ENCODE data around the gene RCAN1.

Gene RCAN1

GRCh38 chr21:34517039-34517438 is 97.9 kb downstream of the RCAN1 start:
- Histone ChIP-seq H2AFZ (ENCODE audit: low read length, unreplicated experiment) (no peak overlapping the region), H3K4me1 (ENCODE audit: control insufficient read depth, insufficient read depth, low read length, unreplicated experiment) (peaks cover 13% of the 10 kb centered on the region), H3K27ac (ENCODE audit: low read depth, low read length) (no peak overlapping the region), H3K79me2 (ENCODE audit: control insufficient read depth, insufficient read depth, low read length, unreplicated experiment) (no peaks in the 10 kb centered on the region), H3K36me3 (ENCODE audit: insufficient read depth, low read length) (peaks cover 17% of the 10 kb centered on the region), H3K27me3 (ENCODE audit: insufficient read depth, low read length) (no peaks in the 10 kb centered on the region), H3K4me3 (ENCODE audit: low read depth, low read length) (no peak overlapping the region)

- Histone ChIP-seq H3K4me1 (ENCODE audit: control insufficient read depth, insufficient read depth, low read length, unreplicated experiment) (peaks cover 27% of the 10 kb centered on the region), H3K79me2 (ENCODE audit: control insufficient read depth, insufficient read depth, low read length, unreplicated experiment) (no peaks in the 10 kb centered on the region), H3K27me3 (ENCODE audit: insufficient read depth, low read length) (no peaks in the 10 kb centered on the region), H3K36me3 (ENCODE audit: insufficient read depth, low read length) (peaks cover 6% of the 10 kb centered on the region; the same call in 1 of the 2 replicates), H3K27ac (ENCODE audit: low read depth, low read length) (no peak overlapping the region), H2AFZ (ENCODE audit: low read length, unreplicated experiment) (no peak overlapping the region), H3K4me3 (ENCODE audit: low read depth, low read length) (no peak overlapping the region)
Measured at GRCh38 chr21:34514576-34515115, 100.3 kb downstream of the RCAN1 start.

- Histone ChIP-seq H3K4me1 (ENCODE audit: control insufficient read depth, insufficient read depth, low read length, unreplicated experiment) (peaks cover 27% of the 10 kb centered on the region), H3K27me3 (ENCODE audit: insufficient read depth, low read length) (no peaks in the 10 kb centered on the region), H3K4me3 (ENCODE audit: low read depth, low read length) (no peak overlapping the region), H3K79me2 (ENCODE audit: control insufficient read depth, insufficient read depth, low read length, unreplicated experiment) (no peaks in the 10 kb centered on the region), H3K27ac (ENCODE audit: low read depth, low read length) (peak overlapping the region; percentile 57; the same call in 1 of the 2 replicates), H2AFZ (ENCODE audit: low read length, unreplicated experiment) (no peak overlapping the region), H3K36me3 (ENCODE audit: insufficient read depth, low read length) (peaks cover 6% of the 10 kb centered on the region; the same call in 1 of the 2 replicates)
Measured at GRCh38 chr21:34513129-34513675, 101.7 kb downstream of the RCAN1 start.

GRCh38 chr21:34511787-34512455 is 103.0 kb downstream of the RCAN1 start, which contains the start of gene KCNE1:
TSS of gene KCNE1 (minus strand) at chr21:34512210. CDS start at chr21:34449634, 62,576 bp downstream.
- Histone ChIP-seq H3K79me2 (ENCODE audit: control insufficient read depth, insufficient read depth, low read length, unreplicated experiment) (no peaks in the 10 kb centered on the region), H3K27me3 (ENCODE audit: insufficient read depth, low read length) (peaks cover under 1% of the 10 kb centered on the region; the same call in 1 of the 2 replicates), H2AFZ (ENCODE audit: low read length, unreplicated experiment) (no peak within 1 kb of the TSS), H3K36me3 (ENCODE audit: insufficient read depth, low read length) (peaks cover 5% of the 10 kb centered on the region; the same call in 1 of the 2 replicates), H3K4me1 (ENCODE audit: control insufficient read depth, insufficient read depth, low read length, unreplicated experiment) (peaks cover 27% of the 10 kb centered on the region), H3K4me3 (ENCODE audit: low read depth, low read length) (no peak within 1 kb of the TSS), H3K27ac (ENCODE audit: low read depth, low read length) (peak within 1 kb of the TSS; percentile 57; the same call in 1 of the 2 replicates)

- H3K79me2 ChIP-seq (ENCODE audit: control insufficient read depth, insufficient read depth, low read length, unreplicated experiment), result no peaks in the 10 kb centered on the region
- H3K4me3 ChIP-seq (ENCODE audit: low read depth, low read length), result no peak overlapping the region
- peaks cover 8% of the 10 kb centered on the region; the same call in 1 of the 2 replicates for H3K27me3 ChIP-seq (ENCODE audit: insufficient read depth, low read length)
- H2AFZ ChIP-seq (ENCODE audit: low read length, unreplicated experiment), result no peak overlapping the region
- H3K36me3 ChIP-seq (ENCODE audit: insufficient read depth, low read length), result no peaks in the 10 kb centered on the region
- H3K27ac ChIP-seq (ENCODE audit: low read depth, low read length), result no peak overlapping the region
- peaks cover 27% of the 10 kb centered on the region for H3K4me1 ChIP-seq (ENCODE audit: control insufficient read depth, insufficient read depth, low read length, unreplicated experiment)
Measured at GRCh38 chr21:34511181-34511580, 103.7 kb downstream of the RCAN1 start.

- H3K4me1 ChIP-seq (ENCODE audit: control insufficient read depth, insufficient read depth, low read length, unreplicated experiment), result peaks cover 27% of the 10 kb centered on the region
- H3K27ac ChIP-seq (ENCODE audit: low read depth, low read length), result no peak overlapping the region
- no peaks in the 10 kb centered on the region for H3K36me3 ChIP-seq (ENCODE audit: insufficient read depth, low read length)
- no peak overlapping the region for H2AFZ ChIP-seq (ENCODE audit: low read length, unreplicated experiment)
- H3K4me3 ChIP-seq (ENCODE audit: low read depth, low read length), result no peak overlapping the region
- H3K79me2 ChIP-seq (ENCODE audit: control insufficient read depth, insufficient read depth, low read length, unreplicated experiment), result no peaks in the 10 kb centered on the region
- peaks cover 11% of the 10 kb centered on the region; the same call in 1 of the 2 replicates for H3K27me3 ChIP-seq (ENCODE audit: insufficient read depth, low read length)
Measured at GRCh38 chr21:34510148-34511142, 104.5 kb downstream of the RCAN1 start.

GRCh38 chr21:34509151-34509550 is 105.8 kb downstream of the RCAN1 start:
- Histone ChIP-seq H3K27me3 (ENCODE audit: insufficient read depth, low read length) (peaks cover 17% of the 10 kb centered on the region), H3K4me1 (ENCODE audit: control insufficient read depth, insufficient read depth, low read length, unreplicated experiment) (peaks cover 27% of the 10 kb centered on the region), H3K79me2 (ENCODE audit: control insufficient read depth, insufficient read depth, low read length, unreplicated experiment) (no peaks in the 10 kb centered on the region), H3K27ac (ENCODE audit: low read depth, low read length) (no peak overlapping the region), H2AFZ (ENCODE audit: low read length, unreplicated experiment) (no peak overlapping the region), H3K4me3 (ENCODE audit: low read depth, low read length) (no peak overlapping the region), H3K36me3 (ENCODE audit: insufficient read depth, low read length) (no peaks in the 10 kb centered on the region)

- no peak overlapping the region for H3K4me3 ChIP-seq (ENCODE audit: low read depth, low read length)
- H3K79me2 ChIP-seq (ENCODE audit: control insufficient read depth, insufficient read depth, low read length, unreplicated experiment), result no peaks in the 10 kb centered on the region
- H3K36me3 ChIP-seq (ENCODE audit: insufficient read depth, low read length), result no peaks in the 10 kb centered on the region
- no peaks in the 10 kb centered on the region for H3K4me1 ChIP-seq (ENCODE audit: control insufficient read depth, insufficient read depth, low read length, unreplicated experiment)
- peaks cover 60% of the 10 kb centered on the region for H3K27me3 ChIP-seq (ENCODE audit: insufficient read depth, low read length)
- H2AFZ ChIP-seq (ENCODE audit: low read length, unreplicated experiment), result no peak overlapping the region
- H3K27ac ChIP-seq (ENCODE audit: low read depth, low read length), result no peak overlapping the region
Measured at GRCh38 chr21:34504595-34504994, 110.3 kb downstream of the RCAN1 start.

GRCh38 chr21:34502480-34503106 is 112.3 kb downstream of the RCAN1 start:
- H3K36me3 ChIP-seq (ENCODE audit: insufficient read depth, low read length), result no peaks in the 10 kb centered on the region
- no peaks in the 10 kb centered on the region for H3K4me1 ChIP-seq (ENCODE audit: control insufficient read depth, insufficient read depth, low read length, unreplicated experiment)
- peaks cover 75% of the 10 kb centered on the region for H3K27me3 ChIP-seq (ENCODE audit: insufficient read depth, low read length)
- no peaks in the 10 kb centered on the region for H3K79me2 ChIP-seq (ENCODE audit: control insufficient read depth, insufficient read depth, low read length, unreplicated experiment)
- H3K27ac ChIP-seq (ENCODE audit: low read depth, low read length), result no peak overlapping the region
- H3K4me3 ChIP-seq (ENCODE audit: low read depth, low read length), result no peak overlapping the region
- no peak overlapping the region for H2AFZ ChIP-seq (ENCODE audit: low read length, unreplicated experiment)

- H2AFZ ChIP-seq (ENCODE audit: low read length, unreplicated experiment), result no peak overlapping the region
Measured at GRCh38 chr21:34501716-34502115, 113.2 kb downstream of the RCAN1 start.

More at GRCh38 chr21:34501716-34502115, 113.2 kb downstream of the RCAN1 start:
- Histone ChIP-seq H3K36me3 (ENCODE audit: insufficient read depth, low read length) (no peaks in the 10 kb centered on the region), H3K27ac (ENCODE audit: low read depth, low read length) (no peak overlapping the region), H3K4me3 (ENCODE audit: low read depth, low read length) (no peak overlapping the region), H3K79me2 (ENCODE audit: control insufficient read depth, insufficient read depth, low read length, unreplicated experiment) (no peaks in the 10 kb centered on the region), H3K4me1 (ENCODE audit: control insufficient read depth, insufficient read depth, low read length, unreplicated experiment) (no peaks in the 10 kb centered on the region), H3K27me3 (ENCODE audit: insufficient read depth, low read length) (peaks cover 79% of the 10 kb centered on the region)

Data from ACC112 (cell line).